T follicular helper cell (primary cell): Measurements from ENCODE around the gene NR1I3.
"Not testable (repeated sequence)": the region's sequence is repeated elsewhere in the genome, so short reads cannot be mapped to it uniquely, and the experiment has no call there.

Experiments
- DNase-seq: peaks from one replicate; pipeline ENCODE4 v3.0.0-alpha.2; 2020; ENCODE audit warnings: low read depth
- total RNA-seq, 2 experiments: gene quantifications; one replicate each; lab custom pipeline; 2026; lab: John Stamatoyannopoulos, UW

The NR1I3 gene, protein sequence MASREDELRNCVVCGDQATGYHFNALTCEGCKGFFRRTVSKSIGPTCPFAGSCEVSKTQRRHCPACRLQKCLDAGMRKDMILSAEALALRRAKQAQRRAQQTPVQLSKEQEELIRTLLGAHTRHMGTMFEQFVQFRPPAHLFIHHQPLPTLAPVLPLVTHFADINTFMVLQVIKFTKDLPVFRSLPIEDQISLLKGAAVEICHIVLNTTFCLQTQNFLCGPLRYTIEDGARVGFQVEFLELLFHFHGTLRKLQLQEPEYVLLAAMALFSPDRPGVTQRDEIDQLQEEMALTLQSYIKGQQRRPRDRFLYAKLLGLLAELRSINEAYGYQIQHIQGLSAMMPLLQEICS
- total RNA-seq, result 0 reads per million in 2 experiments

DNA sequence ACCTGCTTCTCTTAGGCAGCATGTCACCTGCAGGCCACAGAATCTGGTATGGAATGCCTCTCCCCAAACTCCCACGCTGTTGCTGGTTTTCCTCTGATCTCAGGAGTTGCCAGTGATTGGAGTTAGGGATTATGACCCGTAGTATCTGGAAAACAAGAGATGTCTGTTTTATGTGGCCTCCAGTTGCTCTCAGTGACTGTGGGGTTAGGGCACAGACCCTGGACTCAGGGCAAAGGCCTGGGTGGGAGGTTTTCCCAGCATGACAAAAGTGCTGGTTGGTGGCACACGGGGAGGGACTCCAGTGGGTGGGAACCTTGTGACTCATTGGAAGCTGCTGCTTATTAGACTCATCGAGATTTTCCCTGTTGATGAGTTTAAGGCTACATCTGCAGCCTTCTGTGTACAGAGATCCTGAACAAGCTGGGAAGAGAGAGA lies at the start of gene NR1I3:
Gene NR1I3, minus strand, starts transcription at position 165 of the 435 bp plus-strand sequence. CDS start 1,638 bp downstream, outside the sequence.
- DNase-seq, result no peak

DNA sequence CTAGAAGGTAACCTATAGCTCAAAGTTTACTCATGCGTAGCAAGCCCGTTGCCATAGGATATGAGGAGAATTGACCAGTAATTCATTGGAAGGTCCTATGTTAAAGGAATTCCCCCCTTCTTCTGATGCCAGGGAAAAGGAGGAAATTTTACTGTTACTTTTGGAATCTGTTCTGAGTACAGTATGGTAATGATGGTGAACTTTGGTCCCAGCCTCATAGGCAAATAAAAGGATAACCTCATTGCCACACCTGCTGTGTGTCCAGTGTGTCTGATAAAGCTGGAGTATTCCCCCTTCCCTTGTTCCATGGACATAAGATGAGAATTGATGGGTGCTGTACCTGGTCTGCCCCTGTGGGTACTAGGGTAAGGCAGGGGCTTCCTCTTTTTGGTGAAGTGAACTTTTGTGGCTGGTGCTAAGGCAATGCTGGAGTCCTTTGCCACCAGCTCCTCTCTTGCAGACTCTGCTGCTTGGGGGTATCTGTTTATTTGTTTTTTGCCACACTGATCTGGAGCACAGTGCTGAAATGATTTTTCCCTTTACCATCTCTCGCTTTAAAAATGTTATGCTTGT lies 49.6 kb upstream of the NR1I3 start:
- DNase-seq, result no peak

DNA sequence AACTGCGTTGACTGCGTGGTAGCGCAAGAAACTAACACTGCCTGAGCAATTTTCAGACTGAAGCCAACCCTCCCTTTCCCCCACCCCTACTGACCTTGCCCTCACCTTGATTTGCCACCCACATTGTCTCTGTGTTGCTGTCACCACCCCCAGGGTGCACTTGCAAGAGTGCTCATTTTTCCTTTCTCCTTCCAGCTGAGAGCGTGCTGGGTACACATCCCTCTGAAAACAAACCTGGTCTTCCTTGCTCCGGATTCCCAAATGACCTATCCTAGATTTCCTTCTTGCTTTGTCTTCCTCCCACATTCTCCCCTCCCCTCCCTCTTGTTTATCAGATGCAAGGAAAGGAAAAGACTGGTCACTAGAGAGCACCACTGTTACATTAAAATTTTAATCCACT lies 47.5 kb upstream of the NR1I3 start:
- DNase-seq, result no peak

DNA sequence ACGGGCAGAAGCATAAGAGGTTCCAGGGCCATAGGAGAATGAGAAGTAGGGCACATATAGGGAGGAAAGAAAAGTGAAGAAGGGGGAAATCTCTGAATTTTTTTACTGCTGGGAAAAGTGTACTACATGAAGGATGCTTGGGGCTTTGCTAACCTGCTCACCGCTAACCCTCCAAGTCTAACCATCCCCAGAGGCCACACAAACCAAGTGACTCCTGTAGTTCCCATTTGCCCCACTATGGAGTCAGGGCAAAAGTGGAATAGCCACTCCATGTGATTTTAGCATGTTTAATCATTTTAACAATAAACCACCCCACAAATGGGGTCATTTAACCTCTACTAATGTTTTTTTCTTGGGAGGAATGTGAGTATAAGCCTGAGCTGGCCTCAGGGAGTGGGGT lies 47.1 kb upstream of the NR1I3 start:
- no peak for DNase-seq

DNA sequence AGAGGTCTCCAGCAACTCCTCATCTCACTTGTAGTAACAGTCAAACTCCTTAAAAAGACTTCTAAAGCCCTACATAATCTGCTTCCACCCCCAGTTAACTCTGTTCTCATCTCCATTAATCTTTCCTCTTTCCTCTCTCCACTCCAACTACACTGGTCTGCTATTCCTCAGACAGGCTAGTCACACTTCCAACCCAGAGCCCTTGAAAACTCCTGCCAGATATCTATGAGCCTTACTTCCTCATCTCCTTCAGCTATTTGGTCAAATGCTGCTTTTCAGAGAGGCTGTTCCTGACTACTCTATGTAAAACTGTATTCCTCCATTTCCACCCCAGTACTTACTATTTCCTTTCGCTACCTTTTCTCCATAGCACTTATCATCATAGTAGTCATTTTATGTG lies 45.0 kb upstream of the NR1I3 start:
- no peak for DNase-seq

DNA sequence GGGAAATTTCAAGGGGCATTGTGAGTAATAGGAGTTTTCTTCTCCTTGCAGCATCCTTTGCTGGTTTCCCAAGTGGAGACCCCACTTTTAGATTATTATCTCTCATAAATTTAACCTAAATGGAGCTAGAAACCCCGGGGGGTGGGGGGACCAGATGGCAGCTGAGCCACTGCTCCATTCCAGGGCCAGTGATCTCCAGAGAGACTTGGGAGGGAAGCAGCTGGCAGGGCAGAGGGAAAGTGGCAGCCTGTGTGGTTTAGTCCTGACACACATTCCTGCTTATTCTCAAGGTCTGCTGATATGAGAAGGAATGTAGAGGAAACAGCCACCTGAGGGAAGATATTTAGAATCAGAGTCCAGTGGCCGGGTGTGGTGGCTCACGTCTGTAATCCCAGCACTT lies 36.9 kb upstream of the NR1I3 start:
- DNase-seq, result no peak

DNA sequence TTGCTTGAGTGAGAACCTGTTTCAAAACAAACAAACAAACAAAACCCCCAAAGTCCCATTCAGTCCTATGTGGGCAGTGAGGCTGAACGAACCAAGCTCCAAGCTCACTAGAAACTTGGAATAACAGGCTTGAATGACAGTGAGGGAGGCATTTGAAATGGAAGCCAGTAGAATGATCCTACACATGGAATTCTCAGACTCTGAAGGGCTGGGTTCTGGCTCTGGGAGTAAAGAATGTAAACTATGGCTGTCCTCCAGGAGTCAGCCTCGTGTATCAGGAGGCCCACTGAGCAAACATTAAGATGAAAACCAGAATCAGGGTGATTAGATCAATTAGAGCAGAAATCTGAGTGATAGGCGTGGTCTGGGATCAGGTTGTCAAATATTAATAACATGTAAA lies 35.4 kb upstream of the NR1I3 start:
- no peak for DNase-seq

DNA sequence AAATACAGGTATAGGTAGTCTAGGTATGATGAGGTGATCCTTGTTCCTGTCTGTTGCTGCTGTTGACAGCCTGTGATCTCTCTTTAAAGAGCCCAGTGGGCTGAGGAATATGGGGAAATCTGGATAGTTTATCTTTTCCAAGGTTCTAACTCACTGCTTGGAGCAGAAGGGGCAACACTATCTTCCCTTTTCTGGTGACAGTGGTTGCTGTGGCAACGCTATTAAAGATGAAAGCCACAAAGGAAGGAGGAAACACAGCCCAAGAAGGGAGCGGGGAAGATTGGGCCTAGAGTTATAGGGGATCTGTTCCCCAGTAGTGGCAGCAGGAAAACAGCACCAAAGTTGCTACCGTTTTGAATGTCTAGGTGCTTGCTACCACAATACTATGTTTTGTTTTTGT lies 29.3 kb upstream of the NR1I3 start:
- DNase-seq, result no peak

DNA sequence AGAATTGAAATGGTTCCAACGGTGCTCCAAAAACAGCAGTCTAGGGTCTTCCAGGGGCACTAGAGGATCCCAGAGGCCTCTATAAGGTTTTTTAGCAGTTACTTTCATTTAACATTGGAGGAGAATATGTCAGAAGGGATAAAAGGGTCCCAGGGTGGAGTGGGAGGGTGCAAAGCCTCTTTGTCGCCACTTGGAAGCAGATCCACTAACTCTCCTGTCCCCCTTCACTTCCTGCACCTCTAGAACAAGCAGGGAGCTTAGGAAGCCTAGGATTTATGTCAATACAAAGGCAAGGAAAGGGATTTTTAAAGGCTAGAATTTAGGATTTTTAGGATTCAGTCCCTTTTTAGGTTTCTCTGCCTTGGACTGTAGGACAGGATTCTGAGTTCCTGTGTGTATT lies 28.8 kb upstream of the NR1I3 start:
- no peak for DNase-seq

DNA sequence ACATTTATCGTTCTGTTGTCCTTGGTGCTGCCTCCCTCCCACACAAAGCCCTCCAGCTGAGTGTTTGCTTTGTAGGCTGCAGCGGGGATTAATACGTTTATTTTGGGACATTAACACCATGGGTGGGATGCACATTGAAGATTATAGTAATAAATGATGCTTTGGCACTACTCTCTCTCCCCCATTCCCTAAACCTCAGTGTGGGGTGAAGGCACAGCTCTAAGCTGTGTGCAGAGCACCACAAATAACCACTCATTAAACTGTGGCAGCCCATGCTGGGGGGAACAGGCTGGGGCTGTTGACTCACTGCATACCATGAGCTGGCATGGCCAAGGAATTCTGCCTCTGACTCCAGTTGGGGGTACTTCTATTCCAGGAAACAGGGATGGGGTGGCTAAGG lies 28.2 kb upstream of the NR1I3 start:
- no peak for DNase-seq

DNA sequence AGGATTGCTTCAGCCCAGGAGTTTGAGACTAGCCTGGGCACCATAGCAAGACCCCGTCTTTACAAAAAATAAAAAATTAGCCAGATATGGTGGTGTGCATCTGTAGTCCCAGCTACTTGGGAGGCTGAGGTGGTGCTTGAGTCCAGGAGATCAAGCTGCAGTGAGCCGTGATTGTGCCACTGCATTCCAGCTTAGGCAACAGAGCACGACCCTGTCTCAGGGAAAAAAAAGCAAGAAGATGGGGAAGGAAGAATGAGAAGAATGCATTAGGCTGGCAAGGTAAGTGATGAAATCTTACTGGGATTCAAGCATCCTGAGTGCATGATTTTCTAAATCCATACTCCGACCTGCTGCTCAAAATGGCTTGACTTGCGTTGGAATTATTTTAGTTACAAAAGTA lies 27.3 kb upstream of the NR1I3 start:
- no peak for DNase-seq

DNA sequence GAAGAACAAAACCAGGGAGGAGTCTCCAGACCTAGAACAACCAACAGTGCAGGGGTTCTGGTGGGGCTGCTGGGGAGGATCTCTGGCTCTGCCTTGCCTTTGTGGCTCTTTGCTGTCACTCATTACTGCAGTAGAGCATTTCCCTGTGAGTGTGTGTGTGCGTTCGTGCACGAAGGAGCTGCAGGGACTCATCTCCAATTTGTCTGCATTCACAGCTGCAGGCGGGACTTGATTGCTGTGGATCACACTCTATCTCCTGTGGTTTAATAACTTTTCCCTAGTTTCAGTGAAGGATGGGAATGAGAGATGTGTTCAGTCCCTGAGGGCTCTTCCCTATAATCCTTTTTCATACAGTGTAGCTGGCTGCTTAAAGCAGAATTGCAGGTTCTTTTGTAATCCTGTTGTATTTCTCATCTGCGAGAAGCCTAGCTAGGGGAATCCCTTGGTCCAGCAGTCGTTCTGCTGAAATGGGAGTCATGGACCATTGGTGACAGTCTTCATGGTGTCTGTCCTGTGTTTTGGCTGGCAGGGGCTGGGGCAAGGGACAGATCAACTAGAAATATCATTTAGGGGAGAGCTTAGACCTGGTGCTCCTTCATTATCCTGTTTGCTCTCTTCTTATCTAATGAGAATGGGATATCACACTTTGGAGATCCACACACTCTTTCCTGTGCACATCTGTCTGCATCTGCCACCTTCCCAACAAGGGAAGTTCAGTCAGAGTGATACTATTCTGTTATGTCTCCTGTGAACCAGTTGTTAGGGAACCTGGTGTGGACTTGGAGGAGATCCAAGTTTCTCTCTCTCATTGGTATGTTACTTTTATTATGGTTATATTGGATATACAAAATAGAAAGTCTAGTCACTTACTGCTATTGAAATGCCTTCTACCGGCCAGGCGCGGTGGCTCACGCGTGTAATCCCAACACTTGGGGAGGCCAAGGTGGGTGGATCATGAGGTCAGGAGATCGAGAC lies 23.5 kb upstream of the NR1I3 start:
- DNase-seq, result no peak

DNA sequence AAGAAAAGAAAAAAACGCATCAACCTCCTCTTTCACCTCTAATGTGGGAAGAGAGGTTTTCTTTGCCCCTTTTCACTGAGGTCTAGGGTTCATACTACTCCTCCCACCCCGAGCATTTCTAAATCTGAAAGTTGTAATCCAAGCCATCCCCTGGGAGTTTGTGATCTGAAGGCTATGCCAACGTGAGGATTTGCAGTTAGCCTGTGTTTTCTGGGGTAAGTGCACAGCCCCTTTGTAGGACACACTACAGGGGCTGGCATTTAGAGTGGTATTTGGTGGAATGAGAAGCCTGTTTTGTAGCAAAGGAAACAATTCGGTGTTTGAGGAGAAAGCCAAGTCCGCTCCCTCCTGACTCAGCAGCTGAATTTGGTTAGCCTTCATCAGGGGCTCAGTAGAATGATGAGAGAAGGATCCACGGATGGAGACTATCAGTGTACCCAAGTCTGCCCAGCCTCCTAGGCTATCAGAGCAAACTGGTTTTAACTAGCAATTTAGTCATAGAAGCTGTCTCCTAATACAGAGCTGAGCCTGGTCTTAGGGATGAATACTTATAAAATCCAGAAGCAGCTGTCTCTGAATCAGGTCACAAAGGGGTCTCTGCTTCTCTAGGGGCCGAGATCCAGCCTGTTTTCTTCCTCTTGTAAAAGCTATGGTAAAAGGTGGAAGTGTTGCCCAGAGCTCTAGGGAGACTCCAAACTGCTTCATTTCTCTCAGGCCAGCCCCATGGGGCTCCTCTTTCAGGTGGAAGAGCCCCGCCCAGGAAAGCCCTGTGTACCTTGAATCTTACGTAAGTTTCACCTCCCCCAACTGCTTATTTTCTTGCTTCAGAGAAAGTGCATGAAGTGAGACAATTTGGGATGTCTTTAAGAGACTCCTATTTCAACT lies 22.6 kb upstream of the NR1I3 start:
- no peak for DNase-seq

DNA sequence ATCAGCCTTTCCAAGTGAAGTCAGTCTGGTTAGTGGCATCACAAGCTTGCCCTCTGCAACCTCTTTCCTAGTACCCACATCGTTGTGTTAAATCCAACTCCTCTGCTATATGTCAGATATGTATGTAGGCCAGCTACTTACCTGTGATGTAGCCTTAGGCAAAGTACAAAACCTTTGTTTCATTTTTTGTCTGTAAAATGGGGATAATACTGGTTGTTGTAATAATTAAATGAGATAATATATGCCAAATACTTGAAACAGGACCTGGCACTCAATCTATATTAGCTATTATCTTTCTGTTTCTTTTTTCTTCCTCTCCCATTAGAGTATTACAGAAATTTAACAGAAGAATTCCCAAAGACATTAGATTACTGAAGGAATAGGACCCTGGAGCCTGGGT lies 21.8 kb upstream of the NR1I3 start:
- no peak for DNase-seq

DNA sequence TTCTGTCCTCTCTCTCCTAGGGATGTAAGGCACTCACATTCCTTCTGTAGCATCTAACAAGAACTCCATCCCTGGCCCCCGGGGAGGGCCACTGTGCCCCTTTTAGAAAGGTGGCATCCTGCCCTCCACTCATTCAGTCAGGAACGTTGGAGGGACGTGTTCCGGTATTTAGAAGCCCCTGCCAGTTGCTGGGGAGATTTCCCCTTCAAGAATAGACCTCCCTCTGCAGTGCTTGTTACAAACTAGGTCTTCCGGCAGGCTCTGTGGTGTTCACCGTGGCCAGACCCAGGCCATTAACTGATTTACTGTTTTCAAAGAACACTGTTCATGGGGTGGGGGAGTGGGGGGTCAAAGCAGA lies 21.3 kb upstream of the NR1I3 start:
- no peak for DNase-seq

DNA sequence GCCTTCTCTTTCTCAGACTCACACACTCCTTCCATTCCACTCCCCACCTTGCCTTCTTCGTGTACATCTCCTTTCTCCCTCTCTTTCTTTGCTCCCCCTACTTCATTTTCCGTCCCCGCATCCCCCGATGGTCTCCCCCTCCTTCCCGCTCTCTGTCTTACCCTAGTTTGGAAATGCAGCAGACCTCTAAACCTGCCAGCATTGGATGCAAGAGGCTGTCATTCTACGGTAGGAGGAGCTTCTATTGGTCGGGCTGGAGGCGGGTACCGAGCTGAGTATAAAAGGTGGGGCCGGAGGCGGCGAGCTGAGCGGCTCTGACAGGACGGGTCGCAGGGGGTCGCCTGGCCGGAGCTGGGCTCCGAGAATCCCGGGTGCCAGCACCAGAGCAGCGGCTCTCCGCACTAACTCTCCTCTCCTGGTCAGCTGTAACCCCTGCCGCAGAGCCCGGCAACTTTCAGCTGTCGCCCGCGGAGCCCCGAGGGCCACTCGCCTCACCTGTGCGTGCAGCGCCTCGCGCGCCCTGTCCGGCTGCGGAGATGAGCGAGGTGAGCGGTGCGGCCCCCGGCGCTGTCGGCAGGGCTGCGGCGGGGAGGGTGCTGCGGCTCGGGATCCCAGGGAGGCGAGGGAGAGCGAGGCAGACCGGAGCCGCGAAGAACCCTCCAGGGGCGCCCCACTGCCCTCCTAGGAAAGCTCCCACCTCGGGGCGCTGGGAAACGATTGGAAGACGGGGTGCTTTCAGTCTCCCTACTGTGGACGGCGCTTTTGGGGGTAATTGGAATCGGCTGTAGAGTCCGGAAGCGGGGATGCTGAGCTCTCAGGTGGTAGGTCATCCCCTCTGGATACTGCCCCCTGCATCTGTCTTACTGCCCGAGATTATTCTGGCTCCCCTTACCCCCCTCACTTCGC lies 20.7 kb upstream of the NR1I3 start, which contains the start of gene PCP4L1:
Gene PCP4L1, plus strand, starts transcription at position 307 of the 906 bp plus-strand sequence. Its CDS starts 230 bp downstream, at position 537.
- DNase-seq, result no peak

DNA sequence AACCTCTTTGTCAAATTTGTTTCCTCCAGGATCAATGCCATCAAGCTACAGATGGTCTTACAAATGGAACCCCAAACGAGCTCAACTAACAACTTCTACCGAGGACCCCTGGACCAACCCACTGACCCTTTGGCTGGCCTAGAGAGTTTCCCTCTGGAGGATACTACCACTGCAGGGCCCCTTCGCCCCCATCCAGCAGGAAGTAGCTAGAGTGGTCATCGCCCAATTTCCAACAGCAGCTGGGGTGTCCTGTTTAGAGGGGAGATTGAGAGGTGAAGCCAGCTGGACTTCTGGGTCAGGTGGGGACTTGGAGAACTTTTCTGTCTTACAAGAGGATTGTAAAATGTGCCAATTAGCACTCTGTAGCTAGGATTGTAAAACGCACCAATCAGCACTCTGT lies 19.1 kb upstream of the NR1I3 start:
- not testable (repeated sequence) for DNase-seq

DNA sequence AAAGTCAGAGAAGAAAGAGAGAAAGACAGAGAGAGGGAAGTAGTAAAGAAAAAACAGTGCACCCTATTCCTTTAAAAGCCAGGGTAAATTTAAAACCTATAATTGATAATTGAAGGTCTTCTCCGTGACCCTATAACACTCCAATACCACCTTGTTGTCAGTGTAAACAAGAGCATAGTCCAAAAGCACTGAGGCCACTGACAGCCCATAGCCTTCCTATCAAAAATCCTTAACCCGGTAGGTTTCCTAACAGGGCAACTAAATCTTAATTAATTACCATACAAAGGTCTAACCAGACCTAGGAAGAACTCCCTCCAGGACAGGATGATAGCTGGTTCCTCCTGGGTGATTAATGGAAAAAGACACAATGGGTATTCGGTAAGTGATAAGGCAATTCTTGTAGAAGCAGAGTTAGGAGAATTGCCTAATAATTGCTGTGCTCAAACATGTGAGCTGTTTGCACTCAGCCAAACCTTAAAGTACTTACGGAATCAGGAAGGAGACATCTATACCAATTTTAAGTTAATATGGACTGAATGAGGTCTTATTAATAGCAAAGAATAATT lies 18.0 kb upstream of the NR1I3 start:
- DNase-seq, result not testable (repeated sequence)

DNA sequence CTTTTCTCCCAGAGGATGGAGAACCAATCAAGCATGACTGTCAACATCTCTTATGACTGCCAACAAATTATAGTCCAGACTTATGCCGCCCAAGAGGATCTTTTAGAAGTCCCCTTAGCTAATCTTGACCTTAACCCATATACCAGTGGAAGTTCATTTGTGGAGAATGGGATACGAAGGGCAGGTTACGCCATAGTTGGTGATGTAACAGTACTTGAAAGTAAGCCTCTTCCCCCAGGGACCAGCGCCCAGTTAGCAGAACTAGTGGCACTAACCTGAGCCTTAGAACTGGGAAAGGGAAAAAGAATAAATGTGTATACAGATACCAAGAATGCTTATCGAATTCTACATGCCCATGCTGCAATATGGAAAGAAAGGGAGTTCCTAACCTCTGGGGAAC lies 17.3 kb upstream of the NR1I3 start:
- not testable (repeated sequence) for DNase-seq

DNA sequence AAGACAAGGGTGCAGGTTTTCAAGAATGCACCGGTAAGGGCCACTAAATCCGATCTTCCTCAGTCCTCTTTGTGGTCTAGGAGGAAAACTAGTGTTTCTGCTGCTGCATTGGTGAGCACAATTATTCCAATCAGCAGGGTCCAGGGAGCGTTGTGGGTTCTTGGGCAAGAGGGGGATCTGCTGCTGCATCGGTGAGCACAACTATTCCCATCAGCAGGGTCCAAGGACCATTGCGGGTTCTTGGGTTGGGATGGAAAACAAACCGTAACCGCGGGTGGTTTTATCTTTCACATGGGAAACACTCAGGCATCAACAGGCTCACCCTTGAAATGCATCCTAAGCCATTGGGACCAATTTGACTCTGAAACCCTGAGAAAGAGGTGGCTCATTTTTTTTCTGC lies 13.6 kb upstream of the NR1I3 start:
- DNase-seq, result no peak
